Gastrocnemius medialis (tissue), 4 donors: ENCODE results near the gene SCGB3A2.

Experiments
- POLR2A ChIP-seq, 2 donors: fragments of 450-650 bp; IDR thresholded peaks; one replicate each; pipeline ENCODE4 v1.6.1; 2017; ENCODE audit warnings: antibody characterized with exemption in 2 of 2, mild to moderate bottlenecking in 2 of 2, moderate library complexity in 2 of 2
- TF ChIP-seq, protein P1 (sequence below), 5 experiments: fragments of 450-650 bp in 3 of 5; fragments of 200-600 bp in 2 of 5; sonication (generic) in 2 of 5; IDR thresholded peaks in 4 of 5; conservative IDR thresholded peaks in 1 of 5; 1 replicate in 4 of 5; 2 replicates in 1 of 5; pipeline ENCODE4 v1.5.1; 2016 to 2019; ENCODE audit warnings: antibody characterized with exemption in 5 of 5, mild to moderate bottlenecking in 3 of 5, moderate library complexity in 3 of 5

DNA sequence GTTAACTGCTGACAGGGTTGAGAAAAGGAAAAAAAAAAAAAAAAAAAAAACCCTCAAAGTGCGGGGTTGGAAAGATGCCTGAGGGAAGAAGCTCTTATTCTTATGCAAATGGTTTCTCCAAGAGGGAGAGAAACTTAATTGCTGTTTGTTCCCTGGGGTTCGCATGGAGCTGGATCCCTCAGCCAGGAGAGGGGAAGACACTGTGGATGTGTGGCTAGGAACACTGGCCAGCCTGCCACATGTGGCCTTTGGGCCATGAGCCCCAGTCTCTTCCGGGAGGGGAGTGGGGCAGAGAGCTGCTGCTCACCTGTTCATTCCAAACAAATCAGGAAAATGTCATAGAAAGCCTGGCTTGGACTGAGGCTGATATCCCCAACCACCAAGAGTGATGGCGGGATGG, 9.4 kb upstream of the SCGB3A2 start:
- TF ChIP-seq, protein P1, sequence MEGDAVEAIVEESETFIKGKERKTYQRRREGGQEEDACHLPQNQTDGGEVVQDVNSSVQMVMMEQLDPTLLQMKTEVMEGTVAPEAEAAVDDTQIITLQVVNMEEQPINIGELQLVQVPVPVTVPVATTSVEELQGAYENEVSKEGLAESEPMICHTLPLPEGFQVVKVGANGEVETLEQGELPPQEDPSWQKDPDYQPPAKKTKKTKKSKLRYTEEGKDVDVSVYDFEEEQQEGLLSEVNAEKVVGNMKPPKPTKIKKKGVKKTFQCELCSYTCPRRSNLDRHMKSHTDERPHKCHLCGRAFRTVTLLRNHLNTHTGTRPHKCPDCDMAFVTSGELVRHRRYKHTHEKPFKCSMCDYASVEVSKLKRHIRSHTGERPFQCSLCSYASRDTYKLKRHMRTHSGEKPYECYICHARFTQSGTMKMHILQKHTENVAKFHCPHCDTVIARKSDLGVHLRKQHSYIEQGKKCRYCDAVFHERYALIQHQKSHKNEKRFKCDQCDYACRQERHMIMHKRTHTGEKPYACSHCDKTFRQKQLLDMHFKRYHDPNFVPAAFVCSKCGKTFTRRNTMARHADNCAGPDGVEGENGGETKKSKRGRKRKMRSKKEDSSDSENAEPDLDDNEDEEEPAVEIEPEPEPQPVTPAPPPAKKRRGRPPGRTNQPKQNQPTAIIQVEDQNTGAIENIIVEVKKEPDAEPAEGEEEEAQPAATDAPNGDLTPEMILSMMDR (IDR thresholded peaks at IDR 0.05 in 4 of 5, conservative IDR thresholded peaks at IDR 0.05 in 1 of 5), result no peak
- no peak for TF ChIP-seq POLR2A (IDR thresholded peaks at IDR 0.05)
